ENCODE results near the gene DUXB.

DUXB gene

DNA sequence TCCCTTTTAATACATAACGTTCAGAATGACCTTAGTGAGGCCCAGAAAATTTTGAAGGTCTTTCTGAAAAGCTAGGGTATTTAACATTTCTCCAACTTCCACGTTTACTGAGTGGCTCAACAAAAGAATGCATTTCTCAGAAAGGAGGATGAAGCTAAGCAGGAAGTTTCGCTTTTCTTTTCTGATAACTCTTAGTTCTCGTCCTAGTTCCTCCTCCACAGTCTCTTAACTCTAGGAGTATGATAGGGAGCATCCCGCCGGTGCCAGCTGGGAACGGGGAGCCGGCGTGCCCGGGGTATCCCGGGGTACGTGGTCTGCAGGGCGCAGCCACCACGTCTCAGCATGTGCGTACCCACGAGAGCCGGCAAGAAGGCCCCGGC lies 54.2 kb downstream of the DUXB start:
- no peak for DNase-seq (ENCODE audit: low spot score)
- TF ChIP-seq, protein P1, sequence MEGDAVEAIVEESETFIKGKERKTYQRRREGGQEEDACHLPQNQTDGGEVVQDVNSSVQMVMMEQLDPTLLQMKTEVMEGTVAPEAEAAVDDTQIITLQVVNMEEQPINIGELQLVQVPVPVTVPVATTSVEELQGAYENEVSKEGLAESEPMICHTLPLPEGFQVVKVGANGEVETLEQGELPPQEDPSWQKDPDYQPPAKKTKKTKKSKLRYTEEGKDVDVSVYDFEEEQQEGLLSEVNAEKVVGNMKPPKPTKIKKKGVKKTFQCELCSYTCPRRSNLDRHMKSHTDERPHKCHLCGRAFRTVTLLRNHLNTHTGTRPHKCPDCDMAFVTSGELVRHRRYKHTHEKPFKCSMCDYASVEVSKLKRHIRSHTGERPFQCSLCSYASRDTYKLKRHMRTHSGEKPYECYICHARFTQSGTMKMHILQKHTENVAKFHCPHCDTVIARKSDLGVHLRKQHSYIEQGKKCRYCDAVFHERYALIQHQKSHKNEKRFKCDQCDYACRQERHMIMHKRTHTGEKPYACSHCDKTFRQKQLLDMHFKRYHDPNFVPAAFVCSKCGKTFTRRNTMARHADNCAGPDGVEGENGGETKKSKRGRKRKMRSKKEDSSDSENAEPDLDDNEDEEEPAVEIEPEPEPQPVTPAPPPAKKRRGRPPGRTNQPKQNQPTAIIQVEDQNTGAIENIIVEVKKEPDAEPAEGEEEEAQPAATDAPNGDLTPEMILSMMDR (IDR thresholded peaks at IDR 0.05; ENCODE audit: extremely low read depth, missing control alignments) = no peak

DNA sequence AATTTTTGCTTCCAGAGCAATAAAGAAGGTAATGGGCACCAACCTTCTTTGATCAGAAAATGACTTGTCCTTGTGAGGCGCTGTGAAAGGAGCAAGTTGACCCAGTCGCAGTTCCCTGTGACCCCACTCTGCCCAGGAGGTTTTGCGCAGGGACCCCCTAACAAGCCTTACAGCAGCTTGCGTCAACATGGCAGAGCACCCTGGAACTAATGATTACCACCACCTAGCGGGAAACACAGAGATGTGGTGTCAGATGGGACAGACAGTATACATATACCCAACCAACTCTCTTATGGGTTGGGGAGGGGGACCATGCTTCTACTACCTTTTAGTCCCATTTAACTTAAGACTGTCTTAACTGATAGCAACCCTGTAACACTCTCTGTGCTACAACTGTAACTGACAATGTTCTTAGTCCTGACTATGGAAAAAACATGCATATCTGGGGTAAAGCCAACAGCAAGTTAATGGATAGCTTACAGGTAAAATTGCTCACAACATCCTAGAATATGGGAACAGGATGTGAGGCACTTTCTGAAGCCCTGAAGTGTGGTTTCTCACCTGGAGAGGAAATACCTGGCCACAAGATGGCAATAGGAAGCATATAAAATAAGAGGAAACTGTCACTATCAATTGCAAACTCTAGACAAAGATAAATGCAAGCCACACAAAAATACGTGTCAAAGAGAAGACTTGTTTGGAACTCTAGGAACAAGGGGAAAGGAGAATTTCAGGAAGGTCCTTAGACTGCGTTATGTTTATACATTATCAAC lies 56.8 kb downstream of the DUXB start:
- no peak for DNase-seq (ENCODE audit: low spot score)

More for the DNA sequence above, 56.8 kb downstream of the DUXB start:
- TF ChIP-seq, protein P1 (IDR thresholded peaks at IDR 0.05; ENCODE audit: extremely low read depth, missing control alignments) = no peak
